Cardiac fibroblast (primary cell): ENCODE data around the gene PLD2.

Experiments
- DNase-seq, 2 donors: peaks; one replicate each; pipeline versions ENCODE4 v3.0.0 to v3.0.0-alpha.2; 2010; ENCODE audit warnings: low read depth in 2 of 2
- H3K4me3 ChIP-seq, 2 donors: replicated peaks in 1 of 2; 1 replicate in 1 of 2; 2 replicates in 1 of 2; pipeline ENCODE4 v1.5.1; 2011; ENCODE audit warnings: low read depth in 2 of 2, low read length in 2 of 2, mild to moderate bottlenecking in 2 of 2, moderate library complexity in 1 of 2
- CTCF ChIP-seq: IDR thresholded peaks from one replicate; pipeline ENCODE4 v1.5.1; 2011; ENCODE audit warnings: low read depth, mild to moderate bottlenecking, low read length, inconsistent platforms

The PLD2 gene

GRCh38 chr17:4806777-4807604 lies at the start of gene PLD2:
PLD2 (plus strand) TSS chr17:4807152; CDS start chr17:4807773, 621 bp downstream.
- DNase-seq = peak; percentile 67 to 80
- H3K4me3 ChIP-seq = peak within 1 kb of the TSS; percentile 74 to 75
- TF ChIP-seq CTCF = no peak

GRCh38 chr17:4759776-4760236 lies 47.1 kb upstream of the PLD2 start:
- TF ChIP-seq CTCF = no peak
- H3K4me3 ChIP-seq = no peak overlapping the region
- no peak for DNase-seq

- TF ChIP-seq CTCF = no peak
- no peak for DNase-seq
- H3K4me3 ChIP-seq = no peak overlapping the region
These were observed 42.4 kb upstream of the PLD2 start for GRCh38 chr17:4764595-4764994.

GRCh38 chr17:4766201-4766600 lies 40.8 kb upstream of the PLD2 start:
- H3K4me3 ChIP-seq = no peak overlapping the region
- TF ChIP-seq CTCF = no peak
- peak in 1 of 2 donors; percentile 31 for DNase-seq

GRCh38 chr17:4766723-4767122 lies 40.2 kb upstream of the PLD2 start:
- no peak for TF ChIP-seq CTCF
- no peak overlapping the region for H3K4me3 ChIP-seq
- no peak for DNase-seq

GRCh38 chr17:4768298-4768697 lies 38.7 kb upstream of the PLD2 start:
- DNase-seq = no peak
- no peak overlapping the region for H3K4me3 ChIP-seq
- TF ChIP-seq CTCF = no peak
